ENCODE measurements around the gene METAP1. TPM values are rescaled to one million over a fixed set of nuclear protein-coding genes. Genes with fewer than 3 reads are reported as not detected.
A peak's percentile ranks its signal among the peaks of the same experiment; 100 is the strongest.
"Not testable (repeated sequence)": the region's sequence is repeated elsewhere in the genome, so short reads cannot be mapped to it uniquely, and the experiment has no call there.

Gene METAP1
- 96.5 TPM for total RNA-seq

DNA sequence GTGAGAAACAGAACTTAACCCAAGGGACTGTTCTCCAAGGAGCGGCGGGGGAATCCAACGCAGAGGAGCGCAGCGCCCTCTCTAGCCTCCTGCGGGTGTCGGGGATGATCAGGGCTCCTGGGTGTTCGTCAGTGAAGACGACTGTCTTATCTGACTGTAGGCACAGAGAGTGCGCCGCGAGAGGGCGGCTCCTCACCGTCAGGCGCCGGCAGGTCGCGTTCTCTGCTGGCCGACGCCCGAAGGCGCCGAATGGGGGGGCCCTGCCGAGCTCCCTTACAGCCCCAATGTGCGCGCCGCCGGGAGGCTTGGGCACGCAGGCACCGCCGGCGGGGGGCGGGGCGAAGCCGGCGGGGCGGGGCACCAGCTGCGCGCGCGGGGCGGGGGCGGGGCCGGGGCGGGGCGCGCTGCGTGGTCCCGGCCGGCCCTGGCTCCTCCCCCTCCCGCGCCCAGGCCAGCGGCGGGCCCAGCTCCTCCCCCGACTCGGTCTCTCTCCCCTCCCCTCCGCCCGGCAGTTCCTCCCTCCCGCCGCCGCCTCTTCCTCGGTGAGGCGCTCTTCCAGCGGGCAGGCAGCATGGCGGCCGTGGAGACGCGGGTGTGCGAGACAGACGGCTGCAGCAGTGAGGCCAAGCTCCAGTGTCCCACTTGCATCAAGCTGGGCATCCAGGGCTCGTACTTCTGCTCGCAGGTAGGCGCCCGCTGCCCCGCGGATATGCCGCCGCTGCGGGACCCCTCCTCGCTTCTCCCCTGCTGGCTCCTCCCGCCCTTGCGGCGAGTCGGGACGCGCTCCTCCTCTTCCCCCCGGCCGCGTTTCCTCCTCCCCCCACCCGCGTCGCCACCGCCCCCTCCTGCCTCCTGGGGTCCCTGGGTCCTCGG lies at the start of gene METAP1:
Gene METAP1 (plus strand): TSS at position 539 of the 873 bp plus-strand sequence. CDS start 33 bp downstream, at position 572.
- peak; percentile 94 for DNase-seq (ENCODE audit: low spot score)

DNA sequence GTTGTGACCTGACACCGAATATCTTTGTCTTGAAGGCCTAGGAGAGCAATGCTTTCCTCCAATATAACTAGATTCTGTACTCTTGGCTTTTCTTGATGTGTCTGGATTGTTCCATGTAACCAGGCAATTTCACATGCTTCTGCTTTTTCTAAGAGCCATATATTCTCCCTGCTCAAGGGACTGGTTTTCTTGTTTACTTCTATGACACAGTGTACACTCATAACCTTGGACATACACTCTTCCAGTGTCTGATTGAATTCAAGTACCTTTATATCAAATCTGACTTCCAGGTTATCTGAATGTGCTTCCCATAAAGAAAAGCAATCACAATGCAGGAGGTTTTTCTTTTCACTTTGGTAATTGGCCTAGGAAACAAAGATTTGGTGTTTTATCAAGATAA lies 49.2 kb upstream of the METAP1 start:
- no peak for DNase-seq (ENCODE audit: low spot score)

DNA sequence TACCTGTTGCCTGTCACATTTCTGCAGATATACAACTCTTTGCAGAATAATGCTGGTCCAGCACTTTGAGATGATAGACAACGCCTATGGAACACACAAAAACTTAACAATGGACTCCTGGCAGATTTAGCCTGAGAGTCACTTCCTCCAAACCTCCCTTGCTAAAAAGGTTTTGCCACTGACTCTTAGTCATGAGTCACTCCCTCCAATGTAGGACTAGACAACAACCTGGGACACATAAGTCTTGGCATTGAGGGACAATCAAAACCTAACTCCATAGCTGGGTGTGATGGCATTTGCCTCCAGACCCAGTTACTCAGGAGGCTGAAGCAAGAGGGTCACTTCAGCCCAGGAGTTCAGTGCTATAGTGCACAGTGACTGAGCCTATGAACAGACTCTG lies 44.6 kb upstream of the METAP1 start:
- DNase-seq (ENCODE audit: low spot score), result no peak

GRCh38 chr4:98951710-98952109 lies 43.8 kb upstream of the METAP1 start:
- no peak for DNase-seq (ENCODE audit: low spot score)

GRCh38 chr4:98955229-98955628 lies 40.3 kb upstream of the METAP1 start:
- DNase-seq (ENCODE audit: low spot score), result no peak

DNA sequence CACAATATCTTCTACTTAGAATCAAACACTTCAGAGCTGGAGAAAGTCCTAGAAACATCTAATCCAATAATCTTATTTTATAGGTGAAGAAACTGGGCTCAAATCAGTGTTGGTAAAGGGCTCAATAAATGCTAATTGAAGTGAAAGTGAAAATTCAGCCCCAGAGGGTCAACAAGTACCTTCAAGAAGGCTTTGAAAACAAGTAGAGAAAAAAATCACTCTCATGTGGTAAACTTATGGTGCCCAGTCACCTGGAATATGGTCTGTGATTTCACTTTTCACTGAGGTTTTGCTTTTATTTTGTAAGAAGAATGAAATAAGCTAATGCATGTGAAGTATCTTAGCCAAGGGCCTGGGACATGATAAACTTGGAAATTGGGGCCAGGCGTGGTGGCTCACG lies 37.5 kb upstream of the METAP1 start:
- no peak for DNase-seq (ENCODE audit: low spot score)

- no peak for DNase-seq (ENCODE audit: low spot score)
These were observed 36.1 kb upstream of the METAP1 start for GRCh38 chr4:98959411-98959810.

- no peak for DNase-seq (ENCODE audit: low spot score)
These were observed 33.8 kb upstream of the METAP1 start for GRCh38 chr4:98961770-98962169.

DNA sequence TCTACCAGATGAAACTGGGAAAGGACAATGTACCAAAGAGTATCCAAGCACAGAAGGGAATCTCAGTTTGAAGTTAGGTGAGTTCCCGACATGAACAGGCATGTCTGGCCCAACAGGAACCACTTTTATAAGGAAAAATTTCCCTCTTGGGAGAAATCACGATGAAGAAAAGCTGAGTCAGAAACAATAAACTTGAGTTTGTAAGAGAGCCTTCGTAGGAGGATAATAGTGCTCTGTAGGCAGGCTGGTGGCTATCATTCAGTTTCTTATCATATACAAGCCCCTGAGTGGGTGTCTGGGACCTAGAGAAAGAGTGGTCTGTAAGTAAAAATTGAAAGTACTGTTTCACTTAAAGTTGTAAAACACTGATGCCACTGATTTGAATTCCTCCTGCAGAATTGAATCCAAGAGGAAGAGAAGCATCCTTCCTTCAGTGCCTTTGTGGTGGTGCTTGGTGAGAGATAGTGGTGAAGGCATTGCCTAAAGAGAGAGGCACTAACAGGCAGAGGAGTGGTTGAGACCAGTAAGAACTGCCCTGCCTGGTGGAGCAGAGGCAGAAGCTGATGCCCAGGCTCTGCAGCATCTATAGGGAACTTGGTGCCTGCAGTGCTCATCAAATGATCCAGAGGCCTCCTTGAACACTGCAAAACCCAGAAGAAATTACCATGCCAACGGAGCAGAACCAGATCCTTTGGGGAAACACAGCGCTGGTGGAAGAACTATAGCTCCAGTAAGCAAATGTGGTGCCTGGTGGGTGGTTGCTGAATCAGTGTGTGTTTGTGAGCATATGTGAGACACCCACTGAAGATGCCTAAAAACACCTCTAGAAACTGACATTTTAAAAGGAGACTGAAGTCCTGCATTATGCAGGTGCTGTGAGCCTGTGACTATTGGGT lies 31.7 kb upstream of the METAP1 start:
- DNase-seq (ENCODE audit: low spot score), result no peak

DNA sequence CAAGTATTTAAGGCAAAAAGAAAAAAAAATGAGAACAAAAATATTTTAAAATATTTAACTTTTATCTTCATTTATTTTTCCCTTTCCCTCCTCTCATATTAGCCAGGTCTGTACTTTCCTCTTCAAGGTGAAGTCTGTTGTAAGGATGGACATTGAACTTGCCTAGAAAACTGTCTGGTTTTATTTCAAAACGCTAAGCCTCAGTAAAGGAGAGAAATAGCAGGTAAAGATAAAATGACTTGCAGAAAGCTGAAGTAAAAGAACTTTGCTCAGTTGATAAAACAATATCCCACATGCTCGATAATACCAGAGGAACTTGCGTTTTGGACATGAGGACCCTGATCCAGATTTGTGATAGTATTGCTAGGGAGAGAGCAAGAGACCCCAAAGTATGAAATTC lies 28.6 kb upstream of the METAP1 start:
- no peak for DNase-seq (ENCODE audit: low spot score)

GRCh38 chr4:98967786-98968329 lies 27.7 kb upstream of the METAP1 start:
- DNase-seq (ENCODE audit: low spot score), result no peak

- DNase-seq (ENCODE audit: low spot score), result no peak
These were observed 25.4 kb upstream of the METAP1 start for GRCh38 chr4:98969878-98970785.

DNA sequence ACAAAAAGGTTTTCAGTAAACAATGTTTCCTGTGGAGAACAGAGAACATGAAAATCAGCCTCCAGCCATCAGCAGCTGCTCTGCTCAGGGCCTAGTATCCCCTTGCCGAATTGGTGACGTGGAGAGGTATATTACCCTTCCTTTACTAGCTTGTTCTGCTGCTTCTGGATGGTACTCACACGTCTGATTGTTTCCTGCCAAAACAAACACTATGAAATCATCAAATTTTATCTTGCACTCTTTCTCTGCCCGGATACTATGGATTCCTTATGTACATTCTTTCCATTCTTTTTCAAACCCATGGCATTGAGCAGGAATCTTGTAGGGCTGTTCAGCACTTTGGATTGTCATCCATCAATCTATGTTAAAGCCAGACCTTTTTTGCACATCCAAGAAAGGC lies 18.8 kb upstream of the METAP1 start:
- no peak for DNase-seq (ENCODE audit: low spot score)

DNA sequence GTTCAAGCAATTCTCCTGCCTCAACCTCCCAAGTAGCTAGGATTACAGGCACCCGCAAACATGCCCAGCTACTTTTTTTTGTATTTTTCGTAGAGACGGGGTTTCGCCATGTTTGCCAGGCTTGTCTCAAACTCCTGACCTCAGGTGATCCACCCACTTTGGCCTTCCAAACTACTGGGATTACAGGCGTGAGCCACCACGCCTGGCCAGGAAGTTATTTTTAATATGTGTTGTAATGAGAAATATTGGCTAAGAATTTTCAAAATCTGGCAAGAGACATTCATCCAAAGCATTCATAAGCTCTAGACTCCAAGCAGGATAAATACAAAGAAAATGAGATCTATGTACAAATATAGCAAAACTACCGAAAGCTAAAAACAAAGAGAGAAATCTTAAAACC lies 18.0 kb upstream of the METAP1 start:
- no peak for DNase-seq (ENCODE audit: low spot score)

DNA sequence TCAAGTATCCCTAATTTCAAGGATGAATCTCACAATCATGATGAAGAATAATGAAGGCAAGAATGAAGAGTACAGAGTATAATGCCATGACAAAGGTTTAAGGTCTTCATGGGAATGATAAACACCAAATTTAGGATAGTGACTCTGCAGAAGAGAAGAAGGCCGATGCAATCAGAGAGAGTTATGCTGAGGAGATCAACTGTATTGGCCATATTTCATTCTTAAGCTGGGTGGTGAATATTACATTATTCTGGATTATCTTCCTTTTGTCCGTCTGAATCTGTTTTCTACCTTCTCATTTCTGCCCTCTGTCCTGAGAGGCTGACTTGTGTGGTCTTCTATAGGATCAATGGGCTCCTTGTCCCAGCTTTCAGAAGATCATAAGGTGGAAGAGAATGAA lies 7.8 kb upstream of the METAP1 start:
- DNase-seq (ENCODE audit: low spot score), result no peak

DNA sequence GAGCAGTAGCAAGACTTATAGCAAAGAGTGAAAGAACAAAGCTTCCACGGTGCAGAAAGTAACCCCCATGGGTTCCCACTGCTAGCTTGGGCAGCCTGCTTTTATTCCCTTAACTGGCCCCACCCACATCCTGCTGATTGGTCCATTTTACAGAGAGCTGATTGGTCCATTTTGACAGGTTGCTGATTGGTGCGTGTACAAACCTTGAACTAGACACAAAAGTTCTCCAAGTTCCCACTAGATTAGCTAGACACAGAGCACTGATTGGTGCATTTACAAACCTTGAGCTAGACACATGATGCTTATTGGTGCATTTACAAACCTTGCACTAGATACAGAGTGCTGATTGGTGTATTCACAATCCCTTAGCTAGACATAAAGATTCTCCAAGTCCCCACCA lies 2.7 kb upstream of the METAP1 start:
- not testable (repeated sequence) for DNase-seq (ENCODE audit: low spot score)

DNA sequence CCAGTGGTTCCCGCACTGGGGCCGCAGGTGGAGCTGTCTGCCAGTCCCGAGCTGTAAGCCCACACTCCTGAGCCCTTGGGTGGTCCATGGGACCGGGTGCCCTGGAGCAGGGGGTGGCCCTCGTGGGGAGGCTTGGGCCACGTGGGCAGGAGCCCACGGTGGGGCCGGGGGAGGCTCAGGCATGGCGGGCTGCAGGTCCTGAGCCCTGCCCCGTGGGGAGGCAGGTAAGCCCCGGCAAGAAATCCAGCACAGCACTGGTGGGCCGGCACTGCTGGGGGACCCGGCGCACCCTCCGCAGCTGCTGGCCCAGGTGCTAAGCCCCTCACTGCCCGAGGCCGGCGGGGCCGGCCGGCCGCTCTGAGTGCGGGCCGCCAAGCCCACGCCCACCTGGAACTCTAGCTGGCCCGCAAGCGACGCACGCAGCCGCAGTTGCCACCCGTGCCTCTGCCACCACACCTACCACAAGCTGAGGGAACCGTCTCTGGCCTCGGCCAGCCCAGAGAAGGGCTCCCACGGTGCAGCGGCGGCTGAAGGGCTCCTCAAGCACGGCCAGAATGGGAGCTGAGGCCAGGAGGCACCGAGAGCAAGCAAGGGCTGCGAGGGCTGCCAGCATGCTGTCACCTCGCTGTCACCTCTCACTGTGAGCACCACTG lies 2.0 kb upstream of the METAP1 start:
- DNase-seq (ENCODE audit: low spot score), result no peak

- no peak for DNase-seq (ENCODE audit: low spot score)
These were observed 893 bp upstream of the METAP1 start for GRCh38 chr4:98994474-98995182.

- no peak for DNase-seq (ENCODE audit: low spot score)
These were observed 689 bp downstream of the METAP1 start for GRCh38 chr4:98996056-98996764.

GRCh38 chr4:98996765-98997068 lies 1.2 kb downstream of the METAP1 start:
- DNase-seq (ENCODE audit: low spot score), result no peak

Measured in ureter (tissue), 1 donor.